ENCODE data around the gene MECP2. TPM values are rescaled to one million over a fixed set of nuclear protein-coding genes. Genes with fewer than 3 reads are reported as not detected.

The MECP2 gene
- total RNA-seq, 1 donor from 2014 or later = 60.0 TPM

GRCh38 chrX:154077101-154077500, 20.4 kb downstream of the MECP2 start:
- Mint-ChIP-seq H3K36me3 (ENCODE audit: low read depth, unreplicated experiment) (peaks cover 11% of the 10 kb centered on the region), H3K9me3 (ENCODE audit: unreplicated experiment) (no peaks in the 10 kb centered on the region), H3K27me3 (ENCODE audit: unreplicated experiment) (no peaks in the 10 kb centered on the region), H3K4me1 (ENCODE audit: unreplicated experiment) (peaks cover 12% of the 10 kb centered on the region), H3K4me3 (ENCODE audit: unreplicated experiment) (no peak overlapping the region), H3K27ac (ENCODE audit: unreplicated experiment) (no peak overlapping the region)
- no peak for TF ChIP-seq CTCF (IDR thresholded peaks at IDR 0.05; ENCODE audit: unreplicated experiment)
- DNase-seq (ENCODE audit: low spot score) = no peak

- H3K4me1 Mint-ChIP-seq (ENCODE audit: unreplicated experiment) = peaks cover 12% of the 10 kb centered on the region
- H3K4me3 Mint-ChIP-seq (ENCODE audit: unreplicated experiment) = no peak overlapping the region
- no peak for DNase-seq (ENCODE audit: low spot score)
- H3K36me3 Mint-ChIP-seq (ENCODE audit: low read depth, unreplicated experiment) = peaks cover 11% of the 10 kb centered on the region
- H3K27me3 Mint-ChIP-seq (ENCODE audit: unreplicated experiment) = no peaks in the 10 kb centered on the region
- no peak for TF ChIP-seq CTCF (IDR thresholded peaks at IDR 0.05; ENCODE audit: unreplicated experiment)
- no peak overlapping the region for H3K27ac Mint-ChIP-seq (ENCODE audit: unreplicated experiment)
- H3K9me3 Mint-ChIP-seq (ENCODE audit: unreplicated experiment) = no peaks in the 10 kb centered on the region
Observed at GRCh38 chrX:154074199-154074598, 23.3 kb downstream of the MECP2 start.

GRCh38 chrX:154072192-154072591, 25.3 kb downstream of the MECP2 start:
- H3K4me1 Mint-ChIP-seq (ENCODE audit: unreplicated experiment) = peaks cover 12% of the 10 kb centered on the region
- peaks cover 8% of the 10 kb centered on the region for H3K36me3 Mint-ChIP-seq (ENCODE audit: low read depth, unreplicated experiment)
- no peak for TF ChIP-seq CTCF (IDR thresholded peaks at IDR 0.05; ENCODE audit: unreplicated experiment)
- H3K27me3 Mint-ChIP-seq (ENCODE audit: unreplicated experiment) = no peaks in the 10 kb centered on the region
- no peak overlapping the region for H3K27ac Mint-ChIP-seq (ENCODE audit: unreplicated experiment)
- H3K4me3 Mint-ChIP-seq (ENCODE audit: unreplicated experiment) = no peak overlapping the region
- H3K9me3 Mint-ChIP-seq (ENCODE audit: unreplicated experiment) = no peaks in the 10 kb centered on the region
- no peak for DNase-seq (ENCODE audit: low spot score)

GRCh38 chrX:154068560-154068959, 29.0 kb downstream of the MECP2 start:
- H3K27me3 Mint-ChIP-seq (ENCODE audit: unreplicated experiment) = no peaks in the 10 kb centered on the region
- no peak overlapping the region for H3K27ac Mint-ChIP-seq (ENCODE audit: unreplicated experiment)
- H3K4me1 Mint-ChIP-seq (ENCODE audit: unreplicated experiment) = peaks cover 11% of the 10 kb centered on the region
- no peak overlapping the region for H3K4me3 Mint-ChIP-seq (ENCODE audit: unreplicated experiment)
- DNase-seq (ENCODE audit: low spot score) = no peak
- TF ChIP-seq CTCF (IDR thresholded peaks at IDR 0.05; ENCODE audit: unreplicated experiment) = no peak
- no peaks in the 10 kb centered on the region for H3K9me3 Mint-ChIP-seq (ENCODE audit: unreplicated experiment)
- no peaks in the 10 kb centered on the region for H3K36me3 Mint-ChIP-seq (ENCODE audit: low read depth, unreplicated experiment)

- Mint-ChIP-seq H3K9me3 (ENCODE audit: unreplicated experiment) (no peaks in the 10 kb centered on the region), H3K36me3 (ENCODE audit: low read depth, unreplicated experiment) (no peaks in the 10 kb centered on the region), H3K27me3 (ENCODE audit: unreplicated experiment) (peaks cover 2% of the 10 kb centered on the region), H3K27ac (ENCODE audit: unreplicated experiment) (no peak overlapping the region), H3K4me3 (ENCODE audit: unreplicated experiment) (no peak overlapping the region), H3K4me1 (ENCODE audit: unreplicated experiment) (peaks cover 26% of the 10 kb centered on the region)
- DNase-seq (ENCODE audit: low spot score) = no peak
- TF ChIP-seq CTCF (IDR thresholded peaks at IDR 0.05; ENCODE audit: unreplicated experiment) = no peak
Observed at GRCh38 chrX:154064637-154065435, 32.7 kb downstream of the MECP2 start.

All from endothelial cell (in vitro differentiated cells).